Measurements from ENCODE around the gene LAMTOR3.

- TF ChIP-seq CTCF (IDR thresholded peaks at IDR 0.05) (no peak), POLR2A (IDR thresholded peaks at IDR 0.05; ENCODE audit: low read depth) (no peak), EP300 (IDR thresholded peaks at IDR 0.05) (no peak), POLR2AphosphoS5 (IDR thresholded peaks at IDR 0.05) (peak in 1 of 2 donors; percentile 49)
Measured at GRCh38 chr4:99868126-99868596, 26.1 kb downstream of the LAMTOR3 start.

Data from esophagus muscularis mucosa (tissue), 4 donors.